GM12801 (cell line): Measurements from ENCODE around the gene NAA60.

Experiments used
- TF ChIP-seq, protein P1 (sequence below): IDR thresholded peaks from one replicate; pipeline ENCODE4 v1.5.1; 2011; ENCODE audit warnings: control low read depth; ENCODE audit not compliant: insufficient read length; ENCODE audit errors: extremely low read depth

Gene NAA60

DNA sequence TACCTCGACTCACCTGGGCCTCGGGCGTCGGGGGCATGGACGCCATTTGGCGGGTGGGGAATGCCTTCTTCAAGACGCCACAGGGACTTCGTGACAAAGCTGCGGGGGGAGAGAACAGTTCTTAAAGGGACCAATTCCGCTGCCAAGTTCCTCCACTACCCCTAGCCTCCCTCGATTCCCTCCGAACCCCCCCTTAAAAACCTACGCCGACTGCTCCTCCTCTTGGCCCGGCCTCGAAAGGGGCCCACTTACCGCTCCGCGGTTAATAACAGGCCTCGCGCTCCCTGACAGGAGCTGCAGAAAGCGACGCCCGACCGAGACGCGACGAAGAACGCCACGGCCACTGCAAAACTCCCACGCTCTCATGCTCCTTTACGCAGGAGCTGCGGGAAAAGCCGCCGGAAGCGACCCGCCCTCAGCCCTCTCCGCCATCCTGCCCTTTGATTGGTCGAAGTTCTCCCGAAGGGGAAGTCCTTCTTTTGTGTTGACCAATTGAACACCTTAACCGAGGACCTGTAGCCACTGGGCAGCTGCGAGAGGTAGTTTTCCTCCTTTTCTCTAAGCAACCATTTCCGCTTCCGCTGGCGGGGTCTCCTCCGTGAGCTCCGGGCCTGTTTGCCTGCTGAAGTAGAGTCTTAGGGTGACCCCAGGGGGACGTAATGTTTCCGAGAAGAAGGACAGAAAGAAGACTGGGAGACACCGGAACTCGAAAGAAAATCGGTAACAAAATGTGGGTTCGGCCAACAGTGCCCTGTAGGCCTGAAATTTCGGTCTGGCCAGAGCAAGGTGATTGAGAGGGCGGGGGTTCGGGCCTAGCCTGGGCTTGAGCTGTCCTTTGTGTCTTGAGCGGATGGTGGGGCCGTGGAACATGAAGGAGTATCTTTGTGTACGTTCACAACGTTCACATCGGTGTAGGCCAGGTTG is at the start of gene NAA60, which contains the start of gene ZNF597:
TSS of gene NAA60 (plus strand) at position 573 of the 924 bp plus-strand sequence. CDS start 32,548 bp downstream, outside the sequence.
TSS of gene ZNF597 (minus strand) at position 397 of the 924 bp plus-strand sequence. CDS start at position 46, 351 bp downstream.
- TF ChIP-seq, protein P1, sequence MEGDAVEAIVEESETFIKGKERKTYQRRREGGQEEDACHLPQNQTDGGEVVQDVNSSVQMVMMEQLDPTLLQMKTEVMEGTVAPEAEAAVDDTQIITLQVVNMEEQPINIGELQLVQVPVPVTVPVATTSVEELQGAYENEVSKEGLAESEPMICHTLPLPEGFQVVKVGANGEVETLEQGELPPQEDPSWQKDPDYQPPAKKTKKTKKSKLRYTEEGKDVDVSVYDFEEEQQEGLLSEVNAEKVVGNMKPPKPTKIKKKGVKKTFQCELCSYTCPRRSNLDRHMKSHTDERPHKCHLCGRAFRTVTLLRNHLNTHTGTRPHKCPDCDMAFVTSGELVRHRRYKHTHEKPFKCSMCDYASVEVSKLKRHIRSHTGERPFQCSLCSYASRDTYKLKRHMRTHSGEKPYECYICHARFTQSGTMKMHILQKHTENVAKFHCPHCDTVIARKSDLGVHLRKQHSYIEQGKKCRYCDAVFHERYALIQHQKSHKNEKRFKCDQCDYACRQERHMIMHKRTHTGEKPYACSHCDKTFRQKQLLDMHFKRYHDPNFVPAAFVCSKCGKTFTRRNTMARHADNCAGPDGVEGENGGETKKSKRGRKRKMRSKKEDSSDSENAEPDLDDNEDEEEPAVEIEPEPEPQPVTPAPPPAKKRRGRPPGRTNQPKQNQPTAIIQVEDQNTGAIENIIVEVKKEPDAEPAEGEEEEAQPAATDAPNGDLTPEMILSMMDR: no peak

DNA sequence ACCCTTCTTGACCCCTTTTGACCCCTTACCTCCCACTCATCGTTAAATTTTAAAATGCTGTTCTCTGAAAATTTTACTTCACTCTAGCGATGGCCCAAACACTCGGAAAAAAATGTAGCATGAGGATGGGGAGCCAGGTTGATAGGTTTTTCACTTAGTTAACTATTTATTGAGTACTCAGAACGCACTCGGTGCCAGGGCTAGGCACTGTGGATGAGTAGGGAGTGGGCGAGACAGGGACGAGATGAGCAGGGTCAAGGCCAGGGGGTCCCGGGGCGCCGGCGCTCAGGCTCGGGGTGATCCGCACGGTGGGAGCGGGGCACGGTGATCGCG is 43.1 kb upstream of the NAA60 start:
- TF ChIP-seq, protein P1: no peak

DNA sequence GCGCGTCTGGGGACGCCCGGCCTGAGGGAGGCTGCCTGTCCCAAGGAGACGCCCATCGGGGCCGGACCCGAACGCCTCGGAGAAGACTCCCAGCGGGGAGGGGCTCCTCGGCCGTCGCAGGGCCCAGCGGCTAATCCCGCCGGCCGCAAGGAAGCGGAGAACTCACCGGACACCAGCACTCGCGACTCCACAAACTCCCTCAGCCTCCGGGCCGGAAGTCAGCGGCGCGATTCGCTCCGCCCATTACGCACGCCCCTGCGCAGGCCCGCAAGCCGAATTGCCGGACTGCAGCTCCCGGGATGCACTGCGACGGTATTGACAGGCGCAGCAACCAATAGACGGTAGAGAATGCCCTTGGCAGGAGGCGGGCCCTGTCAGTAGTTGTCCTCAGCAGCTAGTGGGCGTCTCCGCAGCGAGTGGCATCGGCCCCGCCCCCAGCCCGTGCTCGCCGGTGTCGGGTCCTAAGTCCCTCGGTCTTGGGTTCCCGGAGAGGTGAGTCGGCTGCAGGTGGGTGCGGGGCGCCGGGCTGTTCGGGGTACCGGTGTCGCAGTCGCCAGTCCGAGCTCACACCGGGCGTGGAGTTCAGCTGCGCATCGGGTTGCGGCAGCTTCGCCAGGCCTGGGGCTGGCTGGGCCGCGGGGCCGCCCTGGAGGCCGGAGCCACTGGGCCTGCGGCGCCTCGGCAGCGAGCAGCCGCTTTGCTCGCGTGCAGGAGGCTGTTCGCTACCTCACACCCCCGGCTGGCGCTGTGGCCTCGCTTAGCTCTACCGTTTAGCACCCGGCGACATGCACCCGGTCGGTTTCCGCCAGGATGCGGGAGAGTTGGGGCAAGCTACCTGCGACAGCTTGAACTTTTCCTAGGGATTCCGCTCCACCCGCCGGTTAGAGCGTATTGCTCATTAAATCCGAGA is 42.4 kb upstream of the NAA60 start, which contains the start of the genes ZNF174 and ZSCAN32:
TSS of gene ZNF174 (plus strand) at position 437 of the 910 bp plus-strand sequence. CDS start 790 bp downstream, outside the sequence.
TSS of gene ZSCAN32 (minus strand) at position 226 of the 910 bp plus-strand sequence. CDS start 3,447 bp downstream, outside the sequence.
- TF ChIP-seq, protein P1: no peak

DNA sequence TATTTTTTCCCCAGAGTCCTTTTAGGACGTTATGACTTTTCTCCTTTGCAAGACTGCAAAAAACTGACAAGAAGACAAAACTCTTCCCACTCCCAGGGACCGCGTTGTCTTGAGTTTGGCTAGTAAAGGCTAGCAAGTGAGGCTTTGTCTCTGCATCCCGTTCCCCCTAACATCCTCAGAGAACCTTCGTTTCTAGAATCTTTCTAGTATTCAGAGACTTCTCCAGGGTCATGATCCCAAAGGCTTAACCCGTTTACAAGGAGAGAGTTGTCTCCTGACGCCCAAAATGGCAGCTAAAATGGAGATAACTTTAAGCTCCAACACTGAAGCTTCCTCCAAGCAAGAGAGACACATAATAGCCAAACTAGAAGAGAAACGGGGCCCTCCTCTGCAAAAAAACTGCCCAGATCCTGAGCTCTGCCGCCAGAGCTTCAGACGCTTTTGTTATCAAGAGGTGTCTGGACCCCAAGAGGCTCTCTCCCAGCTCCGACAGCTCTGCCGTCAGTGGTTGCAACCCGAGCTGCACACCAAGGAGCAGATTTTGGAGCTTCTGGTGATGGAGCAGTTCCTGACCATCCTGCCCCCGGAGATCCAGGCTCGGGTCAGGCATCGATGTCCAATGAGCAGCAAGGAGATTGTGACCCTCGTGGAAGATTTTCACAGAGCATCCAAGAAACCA is 41.6 kb upstream of the NAA60 start:
- TF ChIP-seq, protein P1: no peak

DNA sequence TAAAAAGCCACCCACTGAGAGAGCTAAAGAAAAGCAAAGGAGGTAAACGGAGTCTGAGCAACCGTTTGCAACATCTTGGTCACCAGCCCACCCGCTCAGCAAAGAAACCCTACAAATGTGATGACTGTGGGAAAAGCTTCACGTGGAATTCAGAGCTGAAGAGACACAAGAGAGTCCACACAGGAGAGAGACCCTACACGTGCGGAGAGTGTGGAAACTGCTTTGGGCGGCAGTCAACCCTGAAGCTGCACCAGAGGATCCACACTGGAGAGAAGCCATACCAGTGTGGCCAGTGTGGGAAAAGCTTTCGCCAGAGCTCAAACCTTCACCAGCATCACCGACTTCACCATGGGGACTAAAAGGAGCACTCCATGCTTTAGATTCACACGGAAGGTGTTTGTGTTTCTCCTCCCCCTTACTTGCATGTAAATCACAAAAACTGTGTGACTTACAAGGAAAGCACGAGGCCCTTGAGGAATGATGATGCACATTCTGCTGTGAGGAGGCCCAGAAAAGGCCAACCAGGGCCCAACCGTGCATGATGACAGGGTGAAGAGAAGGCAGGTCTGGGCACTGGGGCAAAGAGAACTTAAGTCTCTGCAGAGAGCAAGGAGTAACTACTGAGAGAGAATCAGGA is 34.8 kb upstream of the NAA60 start:
- TF ChIP-seq, protein P1: no peak

DNA sequence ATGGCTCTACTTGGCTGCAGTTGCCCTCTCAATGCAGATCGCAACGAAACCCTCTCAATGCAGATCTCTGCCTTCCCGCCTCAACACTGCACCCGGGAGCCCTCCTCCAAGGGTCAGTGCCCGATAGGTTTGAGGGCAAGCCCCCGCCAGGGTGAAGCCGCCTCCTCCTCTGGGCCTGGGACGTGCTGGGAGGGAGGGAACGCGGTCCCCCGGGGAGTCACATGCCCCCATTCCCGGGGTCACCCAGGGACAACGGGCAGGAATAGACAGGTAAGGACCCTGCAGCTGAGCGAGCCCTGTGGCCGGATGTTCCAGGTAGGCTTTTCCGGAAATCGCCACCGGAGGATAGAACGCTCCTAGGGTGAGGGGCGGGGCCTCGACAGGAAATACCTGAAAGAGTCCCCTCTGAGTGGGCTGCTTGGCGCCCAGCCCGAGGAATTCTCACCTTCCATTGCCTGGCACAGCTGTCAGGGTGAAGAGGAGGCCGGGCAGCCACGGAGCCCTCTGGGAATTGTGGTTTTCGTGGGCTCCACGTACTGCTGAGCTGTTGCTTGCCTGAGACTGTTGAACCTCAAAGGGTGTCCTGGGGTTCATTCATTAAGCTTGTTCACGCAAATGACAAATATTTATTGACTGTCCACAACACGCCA is 29.6 kb upstream of the NAA60 start:
- TF ChIP-seq, protein P1: no peak
